ENCODE results near the gene UGT1A6.

Gene UGT1A6

DNA sequence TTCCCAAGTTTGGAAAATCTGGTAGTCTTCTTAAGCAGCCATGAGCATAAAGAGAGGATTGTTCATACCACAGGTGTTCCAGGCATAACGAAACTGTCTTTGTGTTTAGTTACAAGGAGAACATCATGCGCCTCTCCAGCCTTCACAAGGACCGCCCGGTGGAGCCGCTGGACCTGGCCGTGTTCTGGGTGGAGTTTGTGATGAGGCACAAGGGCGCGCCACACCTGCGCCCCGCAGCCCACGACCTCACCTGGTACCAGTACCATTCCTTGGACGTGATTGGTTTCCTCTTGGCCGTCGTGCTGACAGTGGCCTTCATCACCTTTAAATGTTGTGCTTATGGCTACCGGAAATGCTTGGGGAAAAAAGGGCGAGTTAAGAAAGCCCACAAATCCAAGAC lies 79.5 kb downstream of the UGT1A6 start:
- H3K4me1 ChIP-seq (ENCODE audit: low read length): no peaks in the 10 kb centered on the region
- H3K4me2 ChIP-seq (ENCODE audit: low read length): no peak overlapping the region
- H3K9me3 ChIP-seq (ENCODE audit: insufficient read depth, low read length): no peaks in the 10 kb centered on the region
- H4K20me1 ChIP-seq (ENCODE audit: insufficient read depth, low read length): no peaks in the 10 kb centered on the region
- H3K27me3 ChIP-seq (ENCODE audit: low read depth, low read length): no peaks in the 10 kb centered on the region
- H3K79me2 ChIP-seq (ENCODE audit: low read length): no peaks in the 10 kb centered on the region
- no peak overlapping the region for H3K4me3 ChIP-seq (ENCODE audit: low read length)
- TF ChIP-seq CTCF (IDR thresholded peaks at IDR 0.05; ENCODE audit: low read depth, low read length): no peak
- TF ChIP-seq EZH2phosphoT487 (IDR thresholded peaks at IDR 0.05; ENCODE audit: low read depth): no peak
- H3K9ac ChIP-seq (ENCODE audit: low read length): no peak overlapping the region
- no peaks in the 10 kb centered on the region for H3K36me3 ChIP-seq (replicated peaks; ENCODE audit: low read depth, low read length)
- no peak overlapping the region for H3K27ac ChIP-seq (ENCODE audit: low read length)
- H2AFZ ChIP-seq (ENCODE audit: low read depth, low read length): no peak overlapping the region

DNA sequence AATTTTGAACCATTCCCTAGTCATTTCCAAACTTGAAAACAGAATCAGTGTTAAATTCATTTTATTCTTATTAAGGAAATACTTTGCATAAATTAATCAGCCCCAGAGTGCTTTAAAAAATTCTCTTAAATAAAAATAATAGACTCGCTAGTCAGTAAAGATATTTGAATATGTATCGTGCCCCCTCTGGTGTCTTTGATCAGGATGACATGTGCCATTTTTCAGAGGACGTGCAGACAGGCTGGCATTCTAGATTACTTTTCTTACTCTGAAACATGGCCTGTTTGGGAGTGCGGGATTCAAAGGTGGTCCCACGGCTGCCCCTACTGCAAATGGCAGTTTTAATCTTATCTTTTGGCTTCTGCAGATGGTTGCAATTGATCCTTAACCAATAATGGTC lies 79.9 kb downstream of the UGT1A6 start:
- Histone ChIP-seq H2AFZ (ENCODE audit: low read depth, low read length) (no peak overlapping the region), H3K79me2 (ENCODE audit: low read length) (no peaks in the 10 kb centered on the region), H3K4me3 (ENCODE audit: low read length) (no peak overlapping the region), H4K20me1 (ENCODE audit: insufficient read depth, low read length) (no peaks in the 10 kb centered on the region), H3K9ac (ENCODE audit: low read length) (no peak overlapping the region), H3K4me2 (ENCODE audit: low read length) (no peak overlapping the region), H3K9me3 (ENCODE audit: insufficient read depth, low read length) (no peaks in the 10 kb centered on the region), H3K36me3 (replicated peaks; ENCODE audit: low read depth, low read length) (no peaks in the 10 kb centered on the region), H3K27ac (ENCODE audit: low read length) (no peak overlapping the region), H3K4me1 (ENCODE audit: low read length) (no peaks in the 10 kb centered on the region), H3K27me3 (ENCODE audit: low read depth, low read length) (no peaks in the 10 kb centered on the region)
- TF ChIP-seq CTCF (IDR thresholded peaks at IDR 0.05; ENCODE audit: low read depth, low read length): no peak
- TF ChIP-seq EZH2phosphoT487 (IDR thresholded peaks at IDR 0.05; ENCODE audit: low read depth): no peak

DNA sequence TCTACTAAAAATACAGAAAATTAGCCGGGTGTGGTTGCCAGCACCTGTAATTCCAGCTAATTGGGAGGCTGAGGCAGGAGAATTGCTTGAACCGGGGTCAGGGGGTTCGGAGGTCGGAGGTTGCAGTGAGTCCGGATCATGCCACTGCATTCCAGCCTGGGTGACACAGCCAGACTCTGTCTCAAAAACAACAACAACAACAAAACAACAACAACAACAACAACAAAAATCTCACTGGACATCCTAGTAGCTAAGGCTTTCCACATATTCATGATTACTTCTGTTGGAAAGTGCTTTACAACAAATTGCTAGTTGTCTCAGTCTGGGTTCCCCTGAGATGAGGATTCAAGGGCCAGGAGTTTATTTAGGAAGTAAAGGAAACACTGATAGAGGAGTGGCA lies 81.2 kb downstream of the UGT1A6 start:
- Histone ChIP-seq H3K4me1 (ENCODE audit: low read length) (no peaks in the 10 kb centered on the region), H3K4me2 (ENCODE audit: low read length) (no peak overlapping the region), H4K20me1 (ENCODE audit: insufficient read depth, low read length) (no peaks in the 10 kb centered on the region), H3K9ac (ENCODE audit: low read length) (no peak overlapping the region), H3K79me2 (ENCODE audit: low read length) (no peaks in the 10 kb centered on the region), H3K27me3 (ENCODE audit: low read depth, low read length) (no peaks in the 10 kb centered on the region), H3K9me3 (ENCODE audit: insufficient read depth, low read length) (no peaks in the 10 kb centered on the region), H3K36me3 (replicated peaks; ENCODE audit: low read depth, low read length) (no peaks in the 10 kb centered on the region), H3K4me3 (ENCODE audit: low read length) (no peak overlapping the region), H2AFZ (ENCODE audit: low read depth, low read length) (no peak overlapping the region), H3K27ac (ENCODE audit: low read length) (no peak overlapping the region)
- TF ChIP-seq CTCF (IDR thresholded peaks at IDR 0.05; ENCODE audit: low read depth, low read length) (no peak), EZH2phosphoT487 (IDR thresholded peaks at IDR 0.05; ENCODE audit: low read depth) (no peak)

DNA sequence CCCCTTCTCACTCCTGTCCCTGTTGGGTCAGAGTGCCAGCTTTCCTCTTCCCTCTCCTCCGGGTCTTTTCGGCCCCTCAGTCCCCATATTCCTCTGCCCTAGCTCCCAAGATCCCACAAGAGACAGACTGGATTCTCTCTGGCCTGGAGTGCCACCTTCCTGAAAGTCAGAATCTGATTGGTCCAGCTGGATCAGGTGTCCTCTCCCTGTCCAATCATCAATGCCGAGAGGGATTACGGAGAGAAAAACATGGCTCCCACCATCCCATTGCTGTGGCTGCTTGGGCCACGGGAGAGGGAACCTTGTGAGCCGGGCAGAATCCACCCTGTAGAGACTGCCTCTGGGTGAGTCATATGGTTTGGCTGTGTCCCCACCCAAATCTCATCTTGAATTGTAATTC lies 82.7 kb downstream of the UGT1A6 start:
- Histone ChIP-seq H4K20me1 (ENCODE audit: insufficient read depth, low read length) (no peaks in the 10 kb centered on the region), H3K27me3 (ENCODE audit: low read depth, low read length) (no peaks in the 10 kb centered on the region), H2AFZ (ENCODE audit: low read depth, low read length) (no peak overlapping the region), H3K9ac (ENCODE audit: low read length) (no peak overlapping the region), H3K79me2 (ENCODE audit: low read length) (no peaks in the 10 kb centered on the region), H3K36me3 (replicated peaks; ENCODE audit: low read depth, low read length) (no peaks in the 10 kb centered on the region), H3K4me1 (ENCODE audit: low read length) (no peaks in the 10 kb centered on the region), H3K4me2 (ENCODE audit: low read length) (no peak overlapping the region), H3K4me3 (ENCODE audit: low read length) (no peak overlapping the region), H3K27ac (ENCODE audit: low read length) (no peak overlapping the region), H3K9me3 (ENCODE audit: insufficient read depth, low read length) (no peaks in the 10 kb centered on the region)
- TF ChIP-seq EZH2phosphoT487 (IDR thresholded peaks at IDR 0.05; ENCODE audit: low read depth) (no peak), CTCF (IDR thresholded peaks at IDR 0.05; ENCODE audit: low read depth, low read length) (no peak)
